ENCODE results near the gene SEC14L1. TPM values are rescaled to one million over a fixed set of nuclear protein-coding genes. Genes with fewer than 3 reads are reported as not detected.

SEC14L1 gene
- total and polyA plus RNA-seq, 4 donors: 17.0 to 52.0 (median 26.8) TPM

GRCh38 chr17:77223642-77224420, 83.1 kb downstream of the SEC14L1 start:
- H3K9ac ChIP-seq (ENCODE audit: low read depth in 1 of 2, low read length in 2 of 2): no peak overlapping the region
- no peaks in the 10 kb centered on the region for H3K9me3 ChIP-seq (ENCODE audit: control insufficient read depth in 4 of 4, low read length in 3 of 4)
- DNase-seq (ENCODE audit: low spot score): no peak

More at GRCh38 chr17:77223642-77224420, 83.1 kb downstream of the SEC14L1 start:
- no peaks in the 10 kb centered on the region for H3K4me1 ChIP-seq (ENCODE audit: control insufficient read depth in 4 of 4, insufficient read depth in 4 of 4, low read length in 3 of 4)
- no peaks in the 10 kb centered on the region for H3K36me3 ChIP-seq (ENCODE audit: control insufficient read depth in 4 of 4, insufficient read depth in 3 of 4, low read depth in 1 of 4, low read length in 3 of 4)
- TF ChIP-seq ZBTB33 (IDR thresholded peaks at IDR 0.05): no peak
- TF ChIP-seq REST (IDR thresholded peaks at IDR 0.05): no peak
- no peak for TF ChIP-seq ATF3 (IDR thresholded peaks at IDR 0.05)
- no peak for TF ChIP-seq GABPA (IDR thresholded peaks at IDR 0.05 in 1 of 2, conservative IDR thresholded peaks at IDR 0.05 in 1 of 2)
- no peak for TF ChIP-seq FOXA1 (IDR thresholded peaks at IDR 0.05)
- no peak for TF ChIP-seq CTCF (IDR thresholded peaks at IDR 0.05; ENCODE audit: low read depth, low read length, missing input control)
- TF ChIP-seq JUND (IDR thresholded peaks at IDR 0.05): no peak
- no peak for TF ChIP-seq SP1 (IDR thresholded peaks at IDR 0.05)
- no peak for TF ChIP-seq HNF4G (IDR thresholded peaks at IDR 0.05)
- TF ChIP-seq MAX (IDR thresholded peaks at IDR 0.05): no peak
- TF ChIP-seq YY1 (IDR thresholded peaks at IDR 0.05): no peak
- TF ChIP-seq FOXA2 (IDR thresholded peaks at IDR 0.05): no peak
- no peak for TF ChIP-seq RAD21 (IDR thresholded peaks at IDR 0.05)
- no peak for TF ChIP-seq EGR1 (IDR thresholded peaks at IDR 0.05; ENCODE audit: low read depth in 2 of 2)
- TF ChIP-seq NR2F2 (IDR thresholded peaks at IDR 0.05): no peak
- TF ChIP-seq RXRA (IDR thresholded peaks at IDR 0.05): no peak
- TF ChIP-seq HNF4A (conservative IDR thresholded peaks at IDR 0.05): no peak
- WGBS: 80% methylated on average over 26 of the region's 26 CpGs
- no peaks in the 10 kb centered on the region for H3K27me3 ChIP-seq (ENCODE audit: control insufficient read depth in 4 of 4, insufficient read depth in 4 of 4, low read length in 3 of 4)
- H3K4me3 ChIP-seq (ENCODE audit: low read depth in 1 of 3, low read length in 3 of 3): no peak overlapping the region
- H3K27ac ChIP-seq (ENCODE audit: low read depth in 1 of 2, low read length in 2 of 2): no peak overlapping the region
